Panc1 (cell line): ENCODE data around the gene WDR47. TPM values are rescaled to one million over a fixed set of nuclear protein-coding genes. Genes with fewer than 3 reads are reported as not detected.

ENCODE experiments used
- ATAC-seq: fragments of 200-7000 bp; cut with Tn5 transposase; 2 replicates; pipeline ENCODE4 v1.9.1; 2020; ENCODE audit warnings: mild to moderate bottlenecking, moderate library complexity
- BruUV-seq: library from RNA; stranded (reverse); fragments of 400-500 nt; replicated peaks from 2 replicates; lab custom pipeline; 2021; lab: Mats Ljungman, UMichigan
- CTCF ChIA-PET: fragments of 300-600 bp; sonication (Branson Sonifier 250); formaldehyde crosslinking; loops from one replicate; lab custom pipeline; 2022; ENCODE audit warnings: antibody characterized with exemption; lab: Charles Lee
- POLR2A ChIA-PET: fragments of 300-600 bp; sonication (Branson Sonifier 250); formaldehyde crosslinking; loops from one replicate; lab custom pipeline; 2022; ENCODE audit warnings: antibody characterized with exemption; lab: Charles Lee
- DNase-seq: peaks from one replicate; pipeline ENCODE4 v3.0.0-alpha.2; 2010; ENCODE audit warnings: low read depth, low spot score
- H3K27ac ChIP-seq: 2 replicates; pipeline ENCODE4 v1.5.1; 2011; ENCODE audit warnings: mild to moderate bottlenecking, low read length, inconsistent platforms
- H3K27me3 ChIP-seq: fragments of 200-500 bp; sonication (Bioruptor generic); 2 replicates; pipeline ENCODE4 v1.6.0; 2014; ENCODE audit warnings: low read length, inconsistent platforms; ENCODE audit not compliant: control insufficient read depth, insufficient read depth
- H3K36me3 ChIP-seq: fragments of 200-500 bp; sonication (Bioruptor generic); 2 replicates; pipeline ENCODE4 v1.5.1; 2014; ENCODE audit warnings: inconsistent platforms, mild to moderate bottlenecking, low read length, moderate library complexity; ENCODE audit not compliant: control insufficient read depth, insufficient read depth
- H3K4me1 ChIP-seq: 2 replicates; pipeline ENCODE4 v1.5.1; 2011; ENCODE audit warnings: inconsistent platforms, mild to moderate bottlenecking, low read length, moderate library complexity; ENCODE audit not compliant: control insufficient read depth, insufficient read depth
- H3K4me3 ChIP-seq, 2 experiments: 2 replicates each; pipeline ENCODE4 v1.5.1; 2011 to 2012; ENCODE audit warnings: low read depth in 2 of 2, low read length in 2 of 2, mild to moderate bottlenecking in 2 of 2, inconsistent platforms in 1 of 2, moderate library complexity in 1 of 2
- H3K9me3 ChIP-seq: fragments of 200-500 bp; sonication (Bioruptor generic); 2 replicates; pipeline ENCODE4 v1.5.1; 2014; ENCODE audit warnings: low read depth, mild to moderate bottlenecking, inconsistent platforms, low read length, moderate library complexity; ENCODE audit not compliant: control insufficient read depth, insufficient read depth
- CTCF ChIP-seq: fragments of 450-650 bp; IDR thresholded peaks from 2 replicates; pipeline ENCODE4 v1.5.1; 2017; ENCODE audit warnings: mild to moderate bottlenecking
- POLR2AphosphoS5 ChIP-seq: IDR thresholded peaks from 2 replicates; pipeline ENCODE4 v1.6.1; 2012; ENCODE audit warnings: mild to moderate bottlenecking, low read depth, low read length, moderate library complexity
- REST ChIP-seq, 2 experiments: IDR thresholded peaks; 2 replicates each; pipeline ENCODE4 v1.6.1; 2011 to 2012; ENCODE audit warnings: low read depth in 2 of 2, control low read depth in 1 of 2, low read length in 1 of 2, mild to moderate bottlenecking in 1 of 2, moderate library complexity in 1 of 2; ENCODE audit not compliant: insufficient read depth in 1 of 2
- SIN3A ChIP-seq: IDR thresholded peaks from 2 replicates; pipeline ENCODE4 v1.6.1; 2012; ENCODE audit warnings: low read depth, mild to moderate bottlenecking, low read length, moderate library complexity, borderline replicate concordance; ENCODE audit not compliant: insufficient read depth
- TCF7L2 ChIP-seq: IDR thresholded peaks from 2 replicates; pipeline ENCODE4 v1.6.1; 2011; ENCODE audit warnings: mild to moderate bottlenecking, low read depth, low read length, inconsistent platforms
- in situ Hi-C: cut with HindIII; loops from 2 replicates; pipeline ENCODE4 v1.10.0; 2016; ENCODE audit warnings: low sequenced_read_pairs, low pct_unique_long_range_greater_than_20kb
- intact Hi-C: fragments of 100-400 bp; cut with micrococcal nuclease; formaldehyde crosslinking; loops from one replicate; pipeline ENCODE4 v1.10.0; 2022; ENCODE audit not compliant: unreplicated experiment
- total RNA-seq: library from RNA; stranded (reverse); gene quantifications from one replicate; pipeline ENCODE4 v1.2.1, GENCODE V29; 2021; ENCODE audit not compliant: unreplicated experiment

WDR47 gene
- total RNA-seq, 1 experiment from 2014 or later, result 9.6 TPM

GRCh38 chr1:109075531-109076490, 33.9 kb upstream of the WDR47 start, which contains the start of gene TAF13:
TSS of gene TAF13 (minus strand) at chr1:109076003. CDS start at chr1:109075947, 56 bp downstream.
- peak; percentile 66 for DNase-seq

More at GRCh38 chr1:109075531-109076490, 33.9 kb upstream of the WDR47 start, which contains the start of gene TAF13:
- in situ Hi-C loops (no loop called here), intact Hi-C loops (no loop called here)
- ChIA-PET CTCF (no interaction called here), POLR2A (interaction anchor here (0.6 to 0.7 kb wide), 3 partner anchors 24 to 323 kb away, joined by 3 read pairs; no protein-coding TSS in a partner anchor)
- Histone ChIP-seq H3K9me3 (no peaks in the 10 kb centered on the region), H3K4me3 (peak within 1 kb of the TSS; percentile 97 to 99), H3K27ac (peak within 1 kb of the TSS; percentile 98), H3K4me1 (peaks cover 7% of the 10 kb centered on the region; the same call in 1 of the 2 replicates), H3K27me3 (no peaks in the 10 kb centered on the region), H3K36me3 (peaks cover 8% of the 10 kb centered on the region; the same call in 1 of the 2 replicates)
- no peak for TF ChIP-seq REST (IDR thresholded peaks at IDR 0.05; ENCODE audit: insufficient read depth in 1 of 2, low read depth in 2 of 2, low read length in 1 of 2)
- TF ChIP-seq POLR2AphosphoS5, result peak; percentile 93
- no peak for TF ChIP-seq CTCF
- no peak for TF ChIP-seq TCF7L2
- 0 out of 2 replicates have a peak, but pooled peaks have one; percentile 82 for TF ChIP-seq SIN3A
- peak; percentile 100 for ATAC-seq
- TSS peak; percentile 95 for BruUV-seq
